Airway epithelial cell (primary cell): Measurements from ENCODE around the gene ZFYVE9. TPM values are rescaled to one million over a fixed set of nuclear protein-coding genes. Genes with fewer than 3 reads are reported as not detected.

Source experiments
- total RNA-seq: library from RNA; depleted of rRNA; stranded (reverse); fragments of >200 nt; gene quantifications from 2 replicates; pipeline ENCODE4 v1.2.3, GENCODE V29; 2015

The ZFYVE9 gene
- 11.4 and 16.7 TPM in 2 replicates for total RNA-seq

GRCh38 chr1:52141513-52142219 is at the start of gene ZFYVE9:
Gene ZFYVE9, plus strand, starts transcription at chr1:52142089. Its CDS starts 91,118 bp downstream, at chr1:52233207.

GRCh38 chr1:52365746-52366516 is 224.0 kb downstream of the ZFYVE9 start, which contains the start of gene CC2D1B:
Gene CC2D1B, minus strand, starts transcription at chr1:52366205. Its CDS starts 1,585 bp downstream, at chr1:52364620.

Other genes with a start within 250 kb of the ZFYVE9 start
- 4.7 and 6.7 TPM in 2 replicates for gene RAB3B, start 151.4 kb upstream of the ZFYVE9 start, total RNA-seq
- gene KTI12, start 108.3 kb upstream of the ZFYVE9 start, total RNA-seq = 9.3 and 10.9 TPM in 2 replicates
- 39.0 and 48.9 TPM in 2 replicates for gene TXNDC12, start 86.9 kb upstream of the ZFYVE9 start, total RNA-seq
- 29.4 and 38.6 TPM in 2 replicates for gene BTF3L4, start 85.8 kb upstream of the ZFYVE9 start, total RNA-seq
- 20.5 and 24.0 TPM in 2 replicates for gene CC2D1B, start 224.1 kb downstream of the ZFYVE9 start, total RNA-seq